CD4-positive, alpha-beta T cell treated with Interleukin-10 for 1 hour (primary cell): ENCODE measurements around the gene MARCHF2.
"Not testable (repeated sequence)": the region's sequence is repeated elsewhere in the genome, so short reads cannot be mapped to it uniquely, and the experiment has no call there.

Experiments
- DNase-seq: peaks from one replicate; pipeline ENCODE4 v3.0.0-alpha.2; 2020

The MARCHF2 gene

GRCh38 chr19:8413629-8413995 is 507 bp downstream of the MARCHF2 start:
- DNase-seq, result no peak

DNA sequence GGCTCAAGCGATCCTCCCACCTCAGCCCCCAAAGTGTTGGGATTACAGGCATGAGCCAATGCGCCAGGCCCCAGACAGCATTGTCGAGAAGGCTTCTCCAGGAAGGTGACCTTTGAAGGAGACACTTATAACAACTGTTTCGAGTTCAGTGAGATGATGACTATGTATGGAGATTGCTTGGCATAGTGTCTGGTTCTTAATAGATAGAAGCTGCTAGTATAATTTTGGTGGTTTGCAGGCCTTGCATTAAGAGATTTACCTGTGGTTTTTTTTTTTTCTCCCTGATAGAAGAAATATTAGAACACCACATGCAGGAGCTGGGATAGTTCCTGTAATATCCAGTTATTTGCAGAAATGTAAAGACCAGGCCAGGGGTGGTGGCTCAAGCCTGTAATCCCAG is 3.7 kb downstream of the MARCHF2 start:
- no peak for DNase-seq

- DNase-seq, result no peak
These were observed 8.7 kb downstream of the MARCHF2 start for GRCh38 chr19:8421484-8422461.

GRCh38 chr19:8423817-8424223 is 10.7 kb downstream of the MARCHF2 start:
- DNase-seq, result no peak

- DNase-seq, result not testable (repeated sequence)
These were observed 12.2 kb downstream of the MARCHF2 start for GRCh38 chr19:8425331-8425730.

DNA sequence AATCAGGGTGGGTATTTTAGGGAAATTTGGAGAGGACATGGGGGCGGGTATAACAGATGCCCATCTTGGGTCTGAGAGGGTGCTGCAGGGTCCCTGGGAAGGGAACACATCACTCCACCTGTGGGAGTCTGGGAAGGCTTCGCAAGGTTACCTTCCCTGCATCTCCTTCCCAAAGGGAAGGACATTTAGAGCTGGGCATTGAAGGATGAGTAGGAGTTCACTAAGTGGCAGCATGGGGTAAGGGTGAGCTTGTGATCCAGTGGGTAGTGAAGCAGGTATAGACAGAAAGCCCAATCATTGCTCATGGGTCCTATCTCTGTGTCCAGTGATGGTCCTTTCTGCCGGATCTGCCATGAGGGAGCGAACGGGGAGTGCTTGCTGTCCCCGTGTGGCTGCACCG is 13.2 kb downstream of the MARCHF2 start:
- no peak for DNase-seq

DNA sequence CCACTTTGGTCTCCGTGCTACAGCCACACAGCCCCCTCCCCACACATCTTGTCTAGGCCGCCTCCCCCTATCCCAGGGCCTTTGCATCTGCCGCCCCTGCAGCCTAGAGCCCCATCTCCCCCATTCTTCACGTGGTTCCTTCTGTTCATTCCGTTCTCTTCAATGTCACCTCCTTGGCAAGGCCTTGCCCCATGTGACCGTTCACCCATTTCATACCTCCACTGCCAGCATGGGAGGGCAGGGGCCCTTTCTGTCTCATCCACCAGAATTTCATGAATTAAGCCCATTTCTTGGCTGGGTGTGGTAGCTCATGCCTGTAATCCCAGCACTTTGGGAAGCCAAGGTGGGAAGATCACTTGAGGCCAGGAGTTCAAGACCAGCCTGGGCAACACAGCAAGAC is 15.9 kb downstream of the MARCHF2 start:
- DNase-seq, result no peak

DNA sequence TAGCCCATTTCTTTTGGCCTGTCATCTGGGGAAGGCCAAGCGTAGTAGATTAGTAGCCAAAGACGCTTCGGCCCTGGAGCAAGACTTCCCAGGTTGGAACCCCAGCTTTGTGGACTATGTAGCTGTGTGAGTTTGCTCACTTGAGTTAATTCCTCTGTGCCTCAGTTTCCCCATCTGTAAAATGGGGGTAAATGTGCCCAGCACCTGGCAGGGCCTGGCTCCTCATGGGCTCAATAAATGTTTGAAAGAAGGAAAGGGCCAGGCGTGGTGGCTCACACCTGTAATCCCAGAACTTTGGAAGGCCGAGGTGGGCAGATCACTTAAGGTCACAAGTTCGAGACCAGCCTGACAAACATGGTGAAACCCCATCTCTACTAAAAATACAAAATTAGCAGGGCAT is 16.7 kb downstream of the MARCHF2 start:
- no peak for DNase-seq

GRCh38 chr19:8430650-8431049 is 17.5 kb downstream of the MARCHF2 start:
- DNase-seq, result no peak

- no peak for DNase-seq
These were observed 25.1 kb downstream of the MARCHF2 start for GRCh38 chr19:8438236-8438635.

DNA sequence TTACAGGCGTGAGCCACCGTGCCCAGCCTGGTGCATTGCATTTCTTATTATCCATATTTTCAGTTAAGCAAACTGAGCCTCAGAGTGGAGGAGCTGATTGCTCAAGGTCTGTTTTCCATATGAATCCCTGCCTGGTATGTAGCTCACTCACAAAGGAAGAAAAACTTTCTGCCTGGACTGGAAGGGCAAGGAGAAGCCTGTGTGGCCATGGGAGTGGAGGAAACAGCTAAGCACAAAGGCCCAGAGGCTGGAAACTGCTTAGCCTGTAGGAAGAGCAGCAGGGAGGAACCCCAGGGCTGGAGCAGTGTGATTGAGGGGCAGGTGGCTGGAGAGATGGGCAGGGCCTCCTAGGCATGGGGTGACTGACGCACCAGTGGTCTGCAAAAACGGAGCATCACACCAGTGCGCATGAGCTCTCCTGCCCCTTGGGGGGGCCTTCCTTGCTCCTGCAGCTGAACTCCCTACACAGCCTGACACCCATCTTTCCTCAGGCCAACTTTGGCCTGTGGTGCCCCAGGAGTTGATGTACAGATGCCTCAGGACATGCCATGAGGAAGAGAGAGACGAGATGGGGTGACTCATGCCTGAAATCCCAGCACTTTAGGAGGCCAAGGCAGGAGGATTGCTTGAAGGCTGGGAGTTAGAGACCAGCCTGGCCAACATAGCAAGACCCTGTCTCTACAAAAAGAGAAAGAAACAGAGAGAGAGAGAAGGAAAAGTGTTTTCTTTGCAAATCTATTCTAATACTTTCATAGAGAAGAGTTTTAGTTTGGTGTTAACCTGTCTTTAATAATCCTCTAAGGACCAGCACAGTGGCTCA is 28.8 kb downstream of the MARCHF2 start:
- DNase-seq, result no peak

DNA sequence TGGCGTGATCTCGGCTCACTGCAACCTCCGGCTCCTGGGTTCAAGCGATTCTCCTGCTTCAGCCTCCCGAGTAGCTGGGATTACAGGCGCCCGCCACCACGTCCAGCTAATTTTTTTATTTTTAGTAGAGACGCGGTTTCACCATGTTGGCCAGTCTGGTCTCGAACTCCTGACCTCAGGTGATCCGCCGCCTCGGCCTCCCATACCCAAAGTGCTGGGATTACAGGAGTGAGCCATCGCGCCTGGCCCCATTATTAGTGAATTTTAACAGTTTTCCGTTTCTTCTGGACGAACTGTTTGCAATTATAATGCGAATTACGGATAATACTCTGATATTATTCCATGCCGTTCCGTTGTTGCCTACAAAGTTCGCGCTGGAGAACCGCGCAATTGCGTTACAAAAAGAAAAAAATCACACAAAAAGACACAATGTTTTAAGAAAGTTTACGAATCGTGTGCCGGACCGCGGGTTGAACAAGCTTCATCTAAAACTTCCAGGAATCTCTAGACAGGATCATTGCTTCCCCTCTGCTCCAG is 31.1 kb downstream of the MARCHF2 start:
- not testable (repeated sequence) for DNase-seq

- DNase-seq, result peak; percentile 100
These were observed 31.8 kb downstream of the MARCHF2 start, which contains the start of gene HNRNPM for GRCh38 chr19:8444677-8445487. Gene HNRNPM, plus strand, starts transcription at chr19:8444975. Its CDS starts 24 bp downstream, at chr19:8444999.

- peak; percentile 46 for DNase-seq
These were observed 32.4 kb downstream of the MARCHF2 start for GRCh38 chr19:8445488-8446001.

DNA sequence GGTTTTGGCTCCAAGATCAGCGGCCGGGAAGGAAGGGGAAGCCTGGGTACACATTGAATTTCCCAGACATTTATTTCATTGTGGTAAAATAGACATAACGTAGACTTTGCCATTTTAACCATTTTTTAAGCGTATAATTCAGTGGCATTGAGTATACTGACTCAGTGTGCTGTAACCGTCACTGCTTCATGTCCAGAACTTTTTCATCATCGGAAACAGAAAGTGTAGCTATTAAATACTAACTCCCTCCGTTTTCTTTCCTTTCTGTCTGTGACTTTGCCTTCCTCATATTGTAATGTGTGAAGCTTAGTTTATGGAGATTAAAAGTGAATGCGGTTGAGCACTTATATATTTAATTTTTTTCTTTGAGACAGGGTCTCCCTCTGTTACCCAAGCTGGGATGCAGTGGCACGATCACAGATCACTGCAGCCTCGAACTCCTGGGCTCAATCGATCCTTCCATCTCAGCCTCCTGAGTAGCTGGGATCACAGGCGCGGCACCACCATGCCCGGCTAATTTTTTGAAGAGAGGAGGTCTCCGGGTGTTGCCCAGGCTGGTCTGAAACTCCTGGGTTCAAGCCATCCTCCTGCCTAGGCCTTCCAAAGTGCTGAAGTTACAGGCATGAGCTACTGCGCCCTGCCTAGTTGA is 33.1 kb downstream of the MARCHF2 start:
- no peak for DNase-seq

- no peak for DNase-seq
These were observed 36.7 kb downstream of the MARCHF2 start for GRCh38 chr19:8449830-8450229.

GRCh38 chr19:8451377-8451776 is 38.3 kb downstream of the MARCHF2 start:
- DNase-seq, result no peak

DNA sequence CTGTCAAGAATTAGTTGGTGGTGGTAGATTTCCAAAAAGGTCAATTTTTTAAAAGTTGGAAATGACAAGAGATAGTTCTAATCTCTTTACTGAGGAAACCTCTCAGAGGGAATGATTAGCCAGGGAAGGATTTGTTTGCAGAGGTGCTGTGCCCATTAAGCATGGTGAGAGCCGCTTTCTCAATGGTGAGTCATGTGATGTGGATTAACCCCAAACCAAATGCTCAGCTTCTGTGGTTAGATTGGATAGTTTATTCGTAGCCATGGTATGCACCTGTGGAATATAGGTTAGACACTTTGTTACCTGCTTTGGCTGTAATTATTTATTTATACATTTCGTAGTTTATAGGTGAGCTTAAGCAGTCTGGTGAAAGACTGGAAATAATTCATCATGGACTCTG is 38.8 kb downstream of the MARCHF2 start:
- DNase-seq, result peak; percentile 28

DNA sequence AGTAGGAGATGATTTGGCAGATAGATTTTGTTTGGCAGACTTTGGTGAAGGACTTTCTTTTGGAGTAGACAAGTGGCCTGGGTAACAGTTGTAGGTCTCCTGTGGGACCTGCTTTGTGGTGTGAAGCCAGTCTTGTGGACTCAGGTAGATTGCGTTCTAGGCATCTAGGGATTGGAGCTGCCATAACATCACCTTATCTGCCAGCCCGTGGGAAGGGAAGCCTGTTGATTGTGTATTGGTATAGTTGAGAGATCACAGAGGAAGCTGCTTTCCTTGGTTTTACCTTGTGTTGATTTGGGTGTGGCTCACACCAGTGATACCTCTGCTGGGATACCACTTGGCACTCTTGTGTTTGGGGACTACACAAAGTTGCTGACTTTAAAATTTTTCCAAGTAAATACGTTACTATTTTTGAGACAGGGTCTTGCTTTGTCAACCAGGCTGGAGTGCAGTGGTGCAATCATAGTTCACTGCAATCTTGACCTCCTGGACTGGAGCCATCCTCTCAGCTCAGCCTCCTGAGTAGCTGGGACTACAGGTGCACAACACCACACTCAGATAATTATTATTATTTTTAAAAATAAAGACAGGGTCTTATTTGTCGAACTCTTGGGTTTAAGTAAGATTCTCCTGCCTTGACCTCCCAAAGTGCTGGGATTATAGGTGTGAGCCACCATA is 39.5 kb downstream of the MARCHF2 start:
- no peak for DNase-seq

- DNase-seq, result no peak
These were observed 40.5 kb downstream of the MARCHF2 start for GRCh38 chr19:8453616-8454015.

- DNase-seq, result no peak
These were observed 41.1 kb downstream of the MARCHF2 start for GRCh38 chr19:8454218-8454617.
